ENCODE measurements around the gene KCTD13. TPM values are rescaled to one million over a fixed set of nuclear protein-coding genes. Genes with fewer than 3 reads are reported as not detected.

The KCTD13 gene
- total RNA-seq, 1 experiment from 2014 or later: 18.3 TPM

DNA sequence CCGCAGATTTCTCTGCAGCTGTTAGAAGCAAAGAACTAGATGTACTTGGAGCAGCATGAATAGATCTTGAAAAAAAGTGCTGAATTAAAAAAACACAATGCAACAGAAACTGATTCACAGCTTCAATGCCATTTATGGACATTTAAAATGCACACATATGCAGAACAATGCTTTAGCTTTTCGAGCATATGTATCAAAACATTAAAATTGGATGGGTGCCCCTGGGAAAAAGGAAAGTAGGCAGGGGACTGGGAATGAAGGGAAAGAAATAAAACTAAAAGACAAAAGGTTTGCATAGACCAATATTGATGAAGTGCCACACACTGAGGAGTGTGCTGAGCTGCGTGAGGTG lies 5.0 kb downstream of the KCTD13 start:
- Histone ChIP-seq H3K9ac (ENCODE audit: extremely low read depth, insufficient read length, low read length) (no peak overlapping the region), H3K14ac (ENCODE audit: insufficient read depth, low read length) (no peak overlapping the region), H2AK5ac (ENCODE audit: insufficient read length, low read length) (no peak overlapping the region), H3K23ac (ENCODE audit: insufficient read length, low read depth, low read length) (no peak overlapping the region), H3K27me3 (ENCODE audit: insufficient read depth, low read length) (no peaks in the 10 kb centered on the region), H3K9me3 (ENCODE audit: control insufficient read depth, low read depth, low read length) (no peaks in the 10 kb centered on the region), H3K18ac (ENCODE audit: insufficient read length, low read depth, low read length) (no peak overlapping the region), H4K5ac (ENCODE audit: insufficient read length, low read depth, low read length) (no peak overlapping the region), H2BK120ac (ENCODE audit: low read depth, low read length, poor library complexity, severe bottlenecking) (no peak overlapping the region), H2AFZ (ENCODE audit: low read length) (no peak overlapping the region), H3K23me2 (ENCODE audit: insufficient read length, low read depth, low read length, poor library complexity, severe bottlenecking) (peaks cover 9% of the 10 kb centered on the region), H3K4me2 (ENCODE audit: insufficient read depth, insufficient read length, low read length) (no peak overlapping the region), H2BK5ac (ENCODE audit: insufficient read length, low read length) (no peak overlapping the region), H3K4ac (ENCODE audit: low read depth, low read length) (no peak overlapping the region), H2BK12ac (ENCODE audit: insufficient read length, low read depth, low read length) (no peak overlapping the region), H4K8ac (replicated peaks; ENCODE audit: insufficient read length, low read depth, low read length) (no peak overlapping the region), H3K56ac (ENCODE audit: insufficient read length, low read depth, low read length) (no peak overlapping the region), H3T11ph (ENCODE audit: low read length) (no peak overlapping the region), H3K27ac (ENCODE audit: insufficient read length, low read depth, low read length) (no peak overlapping the region), H3K79me1 (ENCODE audit: insufficient read depth, low read depth, low read length, poor library complexity, severe bottlenecking) (no peaks in the 10 kb centered on the region), H4K20me1 (ENCODE audit: control insufficient read depth, insufficient read depth, insufficient read length) (no peaks in the 10 kb centered on the region), H3K4me1 (ENCODE audit: insufficient read depth, low read length) (peaks cover 5% of the 10 kb centered on the region; the same call in 1 of the 2 replicates), H2BK20ac (ENCODE audit: low read depth, low read length, poor library complexity, severe bottlenecking) (no peak overlapping the region), H2BK15ac (ENCODE audit: low read depth, low read length) (no peak overlapping the region), H3K79me2 (ENCODE audit: insufficient read depth, low read length) (no peaks in the 10 kb centered on the region), H4K91ac (ENCODE audit: insufficient read length, low read depth, low read length) (no peak overlapping the region)
- TF ChIP-seq, protein P1, sequence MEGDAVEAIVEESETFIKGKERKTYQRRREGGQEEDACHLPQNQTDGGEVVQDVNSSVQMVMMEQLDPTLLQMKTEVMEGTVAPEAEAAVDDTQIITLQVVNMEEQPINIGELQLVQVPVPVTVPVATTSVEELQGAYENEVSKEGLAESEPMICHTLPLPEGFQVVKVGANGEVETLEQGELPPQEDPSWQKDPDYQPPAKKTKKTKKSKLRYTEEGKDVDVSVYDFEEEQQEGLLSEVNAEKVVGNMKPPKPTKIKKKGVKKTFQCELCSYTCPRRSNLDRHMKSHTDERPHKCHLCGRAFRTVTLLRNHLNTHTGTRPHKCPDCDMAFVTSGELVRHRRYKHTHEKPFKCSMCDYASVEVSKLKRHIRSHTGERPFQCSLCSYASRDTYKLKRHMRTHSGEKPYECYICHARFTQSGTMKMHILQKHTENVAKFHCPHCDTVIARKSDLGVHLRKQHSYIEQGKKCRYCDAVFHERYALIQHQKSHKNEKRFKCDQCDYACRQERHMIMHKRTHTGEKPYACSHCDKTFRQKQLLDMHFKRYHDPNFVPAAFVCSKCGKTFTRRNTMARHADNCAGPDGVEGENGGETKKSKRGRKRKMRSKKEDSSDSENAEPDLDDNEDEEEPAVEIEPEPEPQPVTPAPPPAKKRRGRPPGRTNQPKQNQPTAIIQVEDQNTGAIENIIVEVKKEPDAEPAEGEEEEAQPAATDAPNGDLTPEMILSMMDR (conservative IDR thresholded peaks at IDR 0.05): no peak
- peaks cover 12 to 45% (median 39%) of the 10 kb centered on the region in 3 experiments; a peak in 6 of 7 replicates for H3K36me3 Mint-ChIP-seq (ENCODE audit: insufficient read depth in 1 of 3, low read depth in 3 of 3)
- H3K27me3 Mint-ChIP-seq (ENCODE audit: low read depth): no peaks in the 10 kb centered on the region
- no peak for DNase-seq
- H3K9me3 Mint-ChIP-seq: no peaks in the 10 kb centered on the region
- H3K27ac Mint-ChIP-seq: peak overlapping the region in 1 of 3 experiments; percentile 29; a peak in 2 of 7 replicates
- H3K4me3 Mint-ChIP-seq: no peak overlapping the region
- no CpG with 5 or more reads among the region's 3 CpGs for WGBS (ENCODE audit: extremely low coverage, insufficient read length, low lambda C conversion rate)
- H3K4me1 Mint-ChIP-seq: peaks cover 5 to 12% of the 10 kb centered on the region in 2 experiments

Data from H9 (cell line).